Thoracic aorta (tissue), 2 donors: ENCODE results near the gene MGAT5. TPM values are rescaled to one million over a fixed set of nuclear protein-coding genes. Genes with fewer than 3 reads are reported as not detected.
A peak's percentile ranks its signal among the peaks of the same experiment; 100 is the strongest.

Experiments
- ATAC-seq: fragments of 150-250 bp; one replicate; pipeline ENCODE4 v1.8.0; 2017; ENCODE audit warnings: low read depth; ENCODE audit not compliant: insufficient number of reproducible peaks, low FRiP score
- DNase-seq: peaks from one replicate; pipeline ENCODE4 v3.0.0-alpha.2; 2020; ENCODE audit warnings: low spot score
- H3K27ac ChIP-seq, 2 donors: fragments of 200-600 bp; sonication (generic); 1 replicate in 1 of 2; 2 replicates in 1 of 2; pipeline ENCODE4 v1.5.1; 2016; ENCODE audit warnings: mild to moderate bottlenecking in 2 of 2, moderate library complexity in 2 of 2
- H3K27me3 ChIP-seq: fragments of 200-600 bp; sonication (generic); replicated peaks from 2 replicates; pipeline ENCODE4 v1.6.0; 2016; ENCODE audit warnings: mild to moderate bottlenecking; ENCODE audit not compliant: insufficient read depth
- H3K36me3 ChIP-seq: fragments of 200-600 bp; sonication (generic); one replicate; pipeline ENCODE4 v1.5.1; 2016
- H3K4me1 ChIP-seq, 2 donors: fragments of 200-600 bp; sonication (generic); 1 replicate in 1 of 2; 2 replicates in 1 of 2; pipeline versions ENCODE4 v1.5.1 to v1.6.0; 2016; ENCODE audit warnings: low read depth in 2 of 2, mild to moderate bottlenecking in 1 of 2; ENCODE audit not compliant: control insufficient read depth in 1 of 2
- H3K4me3 ChIP-seq: fragments of 200-600 bp; sonication (generic); 2 replicates; pipeline ENCODE4 v1.5.1; 2016; ENCODE audit warnings: mild to moderate bottlenecking
- H3K9me3 ChIP-seq: fragments of 200-600 bp; sonication (generic); 2 replicates; pipeline ENCODE4 v1.5.1; 2016
- CTCF ChIP-seq: fragments of 200-600 bp; sonication (generic); IDR thresholded peaks from one replicate; pipeline ENCODE4 v1.5.1; 2019; ENCODE audit warnings: antibody characterized with exemption
- total RNA-seq, 2 donors: library from RNA; depleted of rRNA; stranded (reverse); fragments of >200 nt; gene quantifications; one replicate each; pipeline versions ENCODE4 v1.1.0 to v1.2.3, GENCODE V29; 2016

The MGAT5 gene
- total RNA-seq, 2 donors from 2014 or later, result 43.9 to 95.3 TPM

DNA sequence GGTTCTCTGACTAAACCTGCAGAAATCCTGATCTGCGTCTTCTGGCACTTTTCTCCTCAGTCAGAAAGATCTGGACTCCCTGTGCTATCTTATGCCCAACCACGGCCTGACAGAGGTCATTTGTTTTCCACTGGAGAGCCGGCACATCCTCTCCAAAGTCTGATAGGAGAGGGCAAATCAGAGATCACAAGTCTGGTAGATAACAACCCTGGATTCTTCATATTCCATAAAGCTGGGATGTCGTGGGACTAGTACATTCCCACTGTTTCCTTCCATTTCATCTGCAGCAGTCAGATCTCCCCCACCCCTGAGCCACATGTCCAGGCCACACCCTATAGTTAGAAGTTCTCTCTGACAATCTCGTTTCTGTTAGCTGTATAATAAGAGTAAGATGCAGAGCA lies 157.0 kb downstream of the MGAT5 start:
- Histone ChIP-seq H3K27me3 (no peaks in the 10 kb centered on the region), H3K36me3 (no peaks in the 10 kb centered on the region), H3K9me3 (no peaks in the 10 kb centered on the region), H3K4me1 (peaks cover 11 to 28% of the 10 kb centered on the region in 2 donors), H3K4me3 (no peak overlapping the region), H3K27ac (no peak overlapping the region)
- DNase-seq (no peak), ATAC-seq (no peak)
- TF ChIP-seq CTCF, result no peak

GRCh38 chr2:134411279-134411827 lies 157.5 kb downstream of the MGAT5 start:
- Histone ChIP-seq H3K4me1 (peaks cover 11 to 28% of the 10 kb centered on the region in 2 donors), H3K27ac (no peak overlapping the region), H3K27me3 (no peaks in the 10 kb centered on the region), H3K36me3 (no peaks in the 10 kb centered on the region), H3K4me3 (peak overlapping the region; percentile 9), H3K9me3 (no peaks in the 10 kb centered on the region)
- no peak for TF ChIP-seq CTCF
- ATAC-seq (no peak), DNase-seq (no peak)

DNA sequence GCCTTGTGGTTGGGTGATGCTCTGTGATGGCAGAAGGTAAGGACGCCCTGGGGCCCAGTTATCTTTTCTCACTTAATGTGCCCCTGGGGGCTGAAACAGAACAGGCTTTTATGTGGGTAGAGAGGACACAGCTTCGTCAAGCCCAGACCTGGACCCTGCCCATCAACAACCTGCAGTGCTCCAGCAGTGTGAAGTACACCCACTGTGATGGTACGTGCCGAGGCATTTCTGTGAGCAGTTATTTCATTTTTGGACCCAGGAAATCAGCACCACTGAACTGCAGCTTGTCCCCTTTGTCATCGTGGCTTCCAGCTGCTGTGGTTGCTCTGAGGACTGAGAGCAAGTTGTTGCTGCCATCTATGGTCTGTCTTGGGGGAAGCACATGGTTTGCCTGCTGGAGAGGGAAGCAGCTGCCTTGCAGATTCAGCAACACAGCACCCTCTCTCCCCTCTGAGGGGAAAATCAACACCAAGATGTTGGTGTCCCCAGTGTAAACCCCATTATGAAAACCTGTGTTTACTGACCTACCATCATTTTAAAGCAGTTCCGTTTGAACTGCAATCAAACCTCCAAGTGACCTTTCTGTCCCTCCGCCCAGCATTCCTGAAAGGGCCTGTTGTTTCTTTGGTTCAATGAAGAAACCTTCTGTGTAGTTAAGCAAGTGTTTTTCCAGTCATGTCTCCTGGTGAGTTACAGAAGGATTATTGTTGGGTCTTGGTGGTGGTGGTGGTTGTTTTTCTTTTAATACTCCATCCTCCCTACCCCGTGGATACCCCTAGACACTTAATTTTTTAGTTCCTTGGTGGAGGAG lies 158.2 kb downstream of the MGAT5 start:
- H3K27ac ChIP-seq, result no peak overlapping the region
- no peak for DNase-seq

DNA sequence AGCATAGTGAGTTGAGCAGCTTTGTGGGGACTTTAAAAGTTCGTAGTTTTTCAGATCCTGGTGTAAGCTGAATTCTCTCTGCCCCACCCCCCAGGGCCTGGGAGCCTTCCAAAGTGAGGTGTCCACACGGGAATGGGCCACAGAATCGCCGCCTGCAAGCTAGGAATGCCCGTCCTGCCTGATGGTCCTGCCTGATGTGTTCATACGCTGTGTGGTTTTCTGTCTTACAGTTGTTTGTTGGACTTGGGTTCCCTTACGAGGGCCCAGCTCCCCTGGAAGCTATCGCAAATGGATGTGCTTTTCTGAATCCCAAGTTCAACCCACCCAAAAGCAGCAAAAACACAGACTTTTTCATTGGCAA lies 158.7 kb downstream of the MGAT5 start:
- Histone ChIP-seq H3K36me3 (no peaks in the 10 kb centered on the region), H3K27me3 (no peaks in the 10 kb centered on the region), H3K4me1 (peaks cover 11 to 28% of the 10 kb centered on the region in 2 donors), H3K4me3 (no peak overlapping the region), H3K27ac (no peak overlapping the region), H3K9me3 (no peaks in the 10 kb centered on the region)
- no peak for TF ChIP-seq CTCF
- no peak for DNase-seq
- no peak for ATAC-seq

More for the DNA sequence above, 158.2 kb downstream of the MGAT5 start:
- Histone ChIP-seq H3K36me3 (no peaks in the 10 kb centered on the region), H3K4me3 (peak overlapping the region; percentile 9), H3K9me3 (no peaks in the 10 kb centered on the region), H3K4me1 (peaks cover 11 to 28% of the 10 kb centered on the region in 2 donors), H3K27me3 (no peaks in the 10 kb centered on the region)
- peak; percentile 73 for TF ChIP-seq CTCF
- ATAC-seq, result peak; percentile 89

GRCh38 chr2:134413430-134413829 lies 159.6 kb downstream of the MGAT5 start:
- no peaks in the 10 kb centered on the region for H3K27me3 ChIP-seq
- H3K4me1 ChIP-seq, result peaks cover 5 to 26% of the 10 kb centered on the region in 2 donors
- H3K4me3 ChIP-seq, result no peak overlapping the region
- no peaks in the 10 kb centered on the region for H3K9me3 ChIP-seq
- no peaks in the 10 kb centered on the region for H3K36me3 ChIP-seq
- TF ChIP-seq CTCF, result no peak
- ATAC-seq (no peak), DNase-seq (no peak)
- no peak overlapping the region for H3K27ac ChIP-seq
